ENCODE data around the gene DENND1A. TPM values are rescaled to one million over a fixed set of nuclear protein-coding genes. Genes with fewer than 3 reads are reported as not detected.

DENND1A gene
- total RNA-seq, 1 experiment from 2014 or later: 19.7 TPM

- no peaks in the 10 kb centered on the region for H3K27me3 ChIP-seq (ENCODE audit: control insufficient read depth, insufficient read depth, low read length)
- DNase-seq (ENCODE audit: low read depth, low spot score) (no peak), ATAC-seq (no peak)
- no peak for TF ChIP-seq TCF7L2 (IDR thresholded peaks at IDR 0.05; ENCODE audit: low read depth, low read length)
- no peak for TF ChIP-seq REST (IDR thresholded peaks at IDR 0.05; ENCODE audit: insufficient read depth in 1 of 2, low read depth in 2 of 2, low read length in 1 of 2)
- TF ChIP-seq, protein P1, sequence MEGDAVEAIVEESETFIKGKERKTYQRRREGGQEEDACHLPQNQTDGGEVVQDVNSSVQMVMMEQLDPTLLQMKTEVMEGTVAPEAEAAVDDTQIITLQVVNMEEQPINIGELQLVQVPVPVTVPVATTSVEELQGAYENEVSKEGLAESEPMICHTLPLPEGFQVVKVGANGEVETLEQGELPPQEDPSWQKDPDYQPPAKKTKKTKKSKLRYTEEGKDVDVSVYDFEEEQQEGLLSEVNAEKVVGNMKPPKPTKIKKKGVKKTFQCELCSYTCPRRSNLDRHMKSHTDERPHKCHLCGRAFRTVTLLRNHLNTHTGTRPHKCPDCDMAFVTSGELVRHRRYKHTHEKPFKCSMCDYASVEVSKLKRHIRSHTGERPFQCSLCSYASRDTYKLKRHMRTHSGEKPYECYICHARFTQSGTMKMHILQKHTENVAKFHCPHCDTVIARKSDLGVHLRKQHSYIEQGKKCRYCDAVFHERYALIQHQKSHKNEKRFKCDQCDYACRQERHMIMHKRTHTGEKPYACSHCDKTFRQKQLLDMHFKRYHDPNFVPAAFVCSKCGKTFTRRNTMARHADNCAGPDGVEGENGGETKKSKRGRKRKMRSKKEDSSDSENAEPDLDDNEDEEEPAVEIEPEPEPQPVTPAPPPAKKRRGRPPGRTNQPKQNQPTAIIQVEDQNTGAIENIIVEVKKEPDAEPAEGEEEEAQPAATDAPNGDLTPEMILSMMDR (IDR thresholded peaks at IDR 0.05): no peak
- no peak for TF ChIP-seq POLR2AphosphoS5 (IDR thresholded peaks at IDR 0.05; ENCODE audit: low read depth, low read length)
- no peak for TF ChIP-seq SIN3A (IDR thresholded peaks at IDR 0.05; ENCODE audit: borderline replicate concordance, insufficient read depth, low read depth, low read length)
- intact Hi-C loops (cut with micrococcal nuclease; ENCODE audit: unreplicated experiment): loop anchor here (10.0 kb wide), 1 partner anchor 504 kb away; no protein-coding TSS in a partner anchor
- ChIA-PET POLR2A (no interaction called here), CTCF (no interaction called here)
- H3K36me3 ChIP-seq (ENCODE audit: control insufficient read depth, insufficient read depth, low read length): no peaks in the 10 kb centered on the region
- in situ Hi-C loops (cut with HindIII; ENCODE audit: low pct_unique_long_range_greater_than_20kb, low sequenced_read_pairs): no loop called here
- no TSS peak for BruUV-seq (replicated peaks)
- no peak overlapping the region for H3K27ac ChIP-seq (ENCODE audit: low read length)
- H3K4me1 ChIP-seq (ENCODE audit: control insufficient read depth, insufficient read depth, low read length): no peaks in the 10 kb centered on the region
- no peaks in the 10 kb centered on the region for H3K9me3 ChIP-seq (ENCODE audit: control insufficient read depth, insufficient read depth, low read depth, low read length)
- H3K4me3 ChIP-seq (ENCODE audit: low read depth in 2 of 2, low read length in 2 of 2): no peak overlapping the region
Observed at GRCh38 chr9:123540457-123540856, 389.5 kb downstream of the DENND1A start.

DNA sequence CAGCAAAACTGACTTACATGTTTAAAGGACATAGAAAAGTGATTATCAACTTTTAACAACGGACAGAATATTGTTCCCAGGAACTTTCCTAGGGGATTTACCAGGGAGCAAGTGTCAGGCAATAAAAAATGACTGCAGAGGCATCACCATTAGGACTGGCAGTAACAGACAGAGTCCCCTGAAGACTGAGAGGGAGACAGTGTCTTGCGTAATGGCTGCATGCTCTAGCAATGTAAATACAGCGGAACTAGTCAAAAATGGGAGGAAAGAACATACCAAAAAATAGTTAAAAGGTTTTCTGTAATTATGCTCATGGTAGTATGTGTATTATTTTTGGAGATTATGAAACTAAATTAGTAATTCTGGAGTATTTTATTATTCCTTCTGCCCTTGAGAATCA is 392.1 kb downstream of the DENND1A start:
- H3K9me3 ChIP-seq (ENCODE audit: control insufficient read depth, insufficient read depth, low read depth, low read length): no peaks in the 10 kb centered on the region
- H3K27ac ChIP-seq (ENCODE audit: low read length): no peak overlapping the region
- POLR2A ChIA-PET: interaction anchor here (0.6 kb wide), 1 partner anchor 14 kb away, joined by 3 read pairs; no protein-coding TSS in a partner anchor
- TF ChIP-seq, protein P1 (IDR thresholded peaks at IDR 0.05): no peak
- no peak for TF ChIP-seq POLR2AphosphoS5 (IDR thresholded peaks at IDR 0.05; ENCODE audit: low read depth, low read length)
- no peak for TF ChIP-seq REST (IDR thresholded peaks at IDR 0.05; ENCODE audit: insufficient read depth in 1 of 2, low read depth in 2 of 2, low read length in 1 of 2)
- no peak for TF ChIP-seq TCF7L2 (IDR thresholded peaks at IDR 0.05; ENCODE audit: low read depth, low read length)
- no peak for TF ChIP-seq SIN3A (IDR thresholded peaks at IDR 0.05; ENCODE audit: borderline replicate concordance, insufficient read depth, low read depth, low read length)
- H3K27me3 ChIP-seq (ENCODE audit: control insufficient read depth, insufficient read depth, low read length): no peaks in the 10 kb centered on the region
- H3K4me1 ChIP-seq (ENCODE audit: control insufficient read depth, insufficient read depth, low read length): no peaks in the 10 kb centered on the region
- BruUV-seq (replicated peaks): no TSS peak
- intact Hi-C loops (cut with micrococcal nuclease; ENCODE audit: unreplicated experiment) (no loop called here), in situ Hi-C loops (cut with HindIII; ENCODE audit: low pct_unique_long_range_greater_than_20kb, low sequenced_read_pairs) (no loop called here)
- DNase-seq (ENCODE audit: low read depth, low spot score) (no peak), ATAC-seq (no peak)
- H3K36me3 ChIP-seq (ENCODE audit: control insufficient read depth, insufficient read depth, low read length): no peaks in the 10 kb centered on the region
- CTCF ChIA-PET: no interaction called here
- H3K4me3 ChIP-seq (ENCODE audit: low read depth in 2 of 2, low read length in 2 of 2): no peak overlapping the region
